T-helper 9 cell (primary cell): ENCODE data around the gene MLXIPL.
"Not testable (repeated sequence)": the region's sequence is repeated elsewhere in the genome, so short reads cannot be mapped to it uniquely, and the experiment has no call there.

Experiments used
- DNase-seq: peaks from one replicate; pipeline ENCODE4 v3.0.0-alpha.2; 2020

Gene MLXIPL

DNA sequence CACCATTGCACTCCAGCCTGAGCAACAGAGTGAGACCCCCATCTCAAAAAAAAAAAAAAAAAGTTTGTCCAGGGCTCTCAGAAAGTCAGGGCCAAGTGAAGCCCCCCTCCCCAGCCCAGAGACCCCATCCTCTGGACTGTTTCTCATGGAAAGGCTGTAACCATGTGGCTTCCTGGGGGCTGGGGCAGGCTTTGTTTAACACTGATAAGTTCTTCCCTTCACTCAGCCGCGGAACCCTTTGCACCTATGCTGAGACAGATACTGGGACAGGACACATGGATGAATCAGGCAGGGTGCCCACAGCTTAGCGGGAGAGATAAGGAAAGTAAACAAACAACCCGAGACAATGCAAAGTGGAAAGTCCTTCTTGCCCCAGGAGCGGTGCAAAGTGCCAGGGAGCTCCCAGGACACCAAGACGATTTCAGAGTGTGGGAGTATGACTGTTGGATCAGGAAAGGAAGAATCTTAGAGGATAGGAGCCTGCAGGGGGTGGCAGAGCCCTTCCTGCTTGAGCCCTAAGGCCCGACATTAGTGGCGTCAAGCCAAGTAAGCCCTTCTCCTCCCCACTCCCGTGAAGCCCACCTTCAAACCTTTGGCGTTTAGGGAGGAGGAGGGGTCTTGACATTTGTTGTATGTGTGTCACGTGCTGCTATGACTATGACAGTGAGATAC, 11.6 kb downstream of the MLXIPL start:
- no peak for DNase-seq

DNA sequence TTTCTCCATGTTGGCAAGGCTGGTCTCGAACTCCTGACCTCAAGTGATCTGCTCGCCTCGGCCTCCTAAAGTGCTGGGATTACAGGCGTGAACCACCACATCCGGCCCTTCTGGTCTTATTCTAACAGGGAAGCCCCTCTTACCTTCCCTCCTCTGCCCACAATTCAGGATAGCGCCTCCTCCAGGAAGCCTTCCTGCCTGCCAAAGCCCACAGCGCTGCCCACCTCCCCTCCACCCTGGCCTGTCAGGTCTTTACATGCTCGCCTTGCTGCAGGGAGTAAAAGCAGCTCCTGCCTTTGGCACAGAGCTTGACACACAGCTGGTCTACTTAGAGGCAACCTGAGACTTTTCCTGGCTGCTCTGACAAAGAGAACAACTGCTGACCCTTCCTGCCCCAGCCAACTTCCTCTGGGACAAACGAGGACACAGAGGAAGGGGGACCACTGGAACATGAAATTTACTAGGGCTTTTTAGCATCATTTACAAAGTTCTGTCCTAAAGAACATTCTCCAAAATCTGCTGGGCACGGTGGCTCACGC, 13.2 kb downstream of the MLXIPL start:
- no peak for DNase-seq

DNA sequence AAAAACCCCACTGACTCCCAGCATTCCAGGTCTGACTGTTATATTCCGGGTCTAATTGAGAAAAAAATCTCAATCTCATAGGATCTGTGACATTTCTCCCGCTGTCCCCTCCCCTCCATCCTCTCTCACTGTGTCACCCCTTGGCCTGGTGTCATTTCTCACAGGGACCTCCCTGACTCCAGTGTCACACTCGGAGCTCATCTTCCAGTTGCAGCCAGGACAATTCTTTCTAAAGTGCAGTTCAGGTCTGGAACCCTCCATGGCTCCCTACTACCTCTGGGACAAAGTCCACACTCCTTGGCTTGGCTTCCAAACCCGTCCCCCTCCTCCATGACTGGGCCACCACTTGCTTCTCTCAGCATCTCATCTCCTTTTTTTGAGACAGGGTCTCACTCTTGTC, 14.2 kb downstream of the MLXIPL start:
- no peak for DNase-seq

DNA sequence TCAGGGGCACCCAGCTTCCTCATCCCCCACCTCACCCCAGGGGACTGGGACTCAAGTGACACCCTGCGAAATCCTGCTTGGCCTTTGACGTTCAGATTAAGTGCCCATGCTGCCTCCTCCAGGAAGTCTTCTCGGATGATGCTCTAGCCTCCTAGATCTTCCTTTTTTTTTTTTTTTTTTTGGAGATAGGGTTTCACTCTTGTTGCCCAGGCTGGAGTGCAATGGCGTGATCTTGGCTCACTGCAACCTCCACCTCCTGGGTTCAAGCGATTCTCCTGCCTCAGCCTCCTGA, 16.7 kb downstream of the MLXIPL start:
- not testable (repeated sequence) for DNase-seq

DNA sequence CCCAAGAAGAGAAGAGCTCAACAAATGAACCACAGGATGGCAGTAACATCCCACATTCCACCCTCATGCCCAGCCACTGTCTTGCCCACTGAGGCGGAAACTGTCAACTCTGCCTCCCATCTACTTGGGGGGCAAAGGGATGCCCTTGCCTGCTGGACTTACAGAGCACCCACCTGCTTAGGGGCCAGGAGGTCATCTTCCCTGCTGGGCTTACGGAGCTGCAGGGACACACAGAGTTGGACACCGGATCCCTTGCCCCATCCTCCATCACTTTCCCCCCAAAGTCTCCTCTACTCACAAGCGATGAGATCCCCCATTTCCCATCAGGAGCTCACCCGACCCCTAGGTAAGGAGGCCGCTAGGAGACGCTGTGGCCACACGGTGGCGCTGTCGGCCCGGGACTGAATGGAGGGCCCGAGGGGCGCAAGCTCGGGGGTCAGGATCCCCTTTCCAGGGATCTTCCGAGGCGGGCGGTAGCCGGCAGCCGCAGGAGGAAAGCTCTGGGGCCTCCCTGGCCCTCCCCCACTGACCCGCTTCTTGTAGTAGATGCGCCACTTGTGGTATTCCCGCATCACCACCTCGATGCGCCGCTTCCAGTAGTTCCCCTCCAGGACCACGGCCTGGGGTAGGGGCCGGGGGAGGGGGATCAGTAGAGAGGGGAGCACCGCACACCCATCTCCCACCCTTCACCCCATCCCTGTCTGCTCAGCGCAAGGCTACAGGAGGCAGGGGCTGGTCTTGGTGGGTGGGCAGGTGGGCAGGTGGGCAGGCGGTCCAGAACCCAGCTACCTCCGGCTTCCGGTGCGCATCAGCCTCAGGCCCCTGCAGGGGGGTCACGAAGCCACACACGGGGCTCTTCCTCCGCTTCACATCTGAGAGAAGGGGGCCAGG, 17.3 kb downstream of the MLXIPL start:
- peak; percentile 73 for DNase-seq

DNA sequence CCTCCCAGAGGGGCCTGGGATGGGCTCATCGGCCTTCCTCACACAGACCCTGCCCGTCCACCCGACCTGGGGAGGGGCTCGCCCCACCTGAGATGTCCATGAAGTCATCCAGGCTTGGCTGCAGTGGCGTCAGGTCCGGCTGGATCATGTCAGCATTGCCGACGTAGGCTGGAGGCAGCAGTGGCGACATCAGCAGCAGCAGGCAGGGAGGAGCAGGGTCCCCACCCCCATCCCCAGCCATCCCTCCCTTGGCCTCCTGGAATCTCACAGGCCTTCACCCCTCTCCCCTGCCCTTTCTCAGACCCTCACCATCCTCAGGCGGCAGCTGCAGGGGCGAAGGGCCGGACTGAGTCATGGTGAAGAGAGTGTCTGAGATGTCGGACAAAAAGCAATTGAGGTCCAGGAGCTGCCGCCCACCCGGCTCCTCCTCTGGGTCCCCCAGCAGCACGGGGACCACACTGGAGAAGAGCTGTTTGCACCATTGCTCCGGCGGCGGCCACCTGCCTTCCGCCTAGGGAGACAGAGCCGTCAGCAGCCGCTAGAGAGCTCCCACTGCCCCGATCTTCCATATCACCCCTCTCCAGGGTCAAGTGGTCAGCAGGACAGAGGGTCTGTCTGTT, 18.6 kb downstream of the MLXIPL start:
- DNase-seq = no peak

DNA sequence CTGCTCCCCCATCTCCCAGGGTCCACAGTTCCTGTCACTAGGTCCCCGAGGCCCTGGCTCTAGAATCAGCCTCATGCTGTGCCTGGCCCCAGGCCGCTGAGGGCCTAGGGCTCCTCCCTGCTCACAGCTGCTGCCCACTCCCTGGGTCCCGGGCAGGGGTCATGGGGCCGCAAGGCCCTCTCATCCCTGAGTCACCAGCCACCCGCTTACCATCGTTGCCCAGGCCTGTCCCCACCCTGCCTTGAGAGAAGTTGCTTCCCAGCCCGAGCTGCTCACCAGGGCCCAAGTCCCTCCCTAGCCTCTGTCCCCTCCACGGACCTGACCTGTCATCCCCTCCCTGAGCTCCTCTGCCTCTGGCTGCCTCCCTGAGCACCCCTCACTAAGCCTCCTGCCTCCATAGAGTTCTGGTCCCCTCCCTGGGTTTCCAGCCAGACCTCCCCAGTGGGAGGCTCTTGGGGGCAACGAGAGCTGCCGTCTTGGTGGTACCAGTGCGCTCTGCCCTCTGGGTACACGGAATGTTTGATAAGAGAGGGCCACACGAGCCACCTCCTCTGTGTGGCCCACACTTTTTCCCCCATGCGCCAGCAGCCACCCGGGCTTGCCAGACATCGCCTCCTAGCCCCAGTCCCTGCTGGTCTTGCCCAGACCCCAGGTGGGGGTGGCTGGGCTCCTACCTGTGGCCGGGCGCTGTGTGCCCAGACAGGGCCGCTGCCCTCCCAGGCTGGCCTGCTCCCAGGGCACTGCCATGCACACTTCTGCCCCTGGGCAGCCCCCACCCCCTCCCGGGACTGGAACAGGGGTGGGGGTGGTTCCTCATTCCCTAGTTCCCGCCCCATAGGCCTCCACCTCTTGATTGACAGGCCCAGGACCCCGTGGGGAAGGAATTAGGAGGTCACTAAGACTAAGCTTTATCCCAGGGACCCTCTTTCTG, 21.3 kb downstream of the MLXIPL start:
- no peak for DNase-seq

DNA sequence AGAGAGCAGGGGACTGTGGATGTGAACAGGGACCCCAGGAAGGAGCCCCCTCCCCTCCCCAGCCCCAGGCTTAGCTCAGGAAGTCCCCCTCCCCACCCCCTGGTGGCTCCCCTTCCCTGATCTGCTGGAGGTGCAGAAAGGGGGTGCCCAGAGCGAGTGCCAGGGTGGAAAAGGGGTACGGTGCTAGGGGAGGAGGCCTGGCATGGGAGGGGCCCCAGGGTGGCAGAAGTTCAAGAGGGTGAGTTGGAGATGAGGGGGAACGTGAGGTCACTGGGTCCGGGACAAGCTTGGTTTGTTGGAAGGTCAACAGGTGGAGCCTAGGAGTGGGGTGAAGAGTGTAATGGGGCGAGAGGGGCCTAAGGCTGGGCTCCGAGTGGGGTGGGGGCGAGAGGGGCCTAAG, 24.4 kb downstream of the MLXIPL start:
- DNase-seq = no peak

DNA sequence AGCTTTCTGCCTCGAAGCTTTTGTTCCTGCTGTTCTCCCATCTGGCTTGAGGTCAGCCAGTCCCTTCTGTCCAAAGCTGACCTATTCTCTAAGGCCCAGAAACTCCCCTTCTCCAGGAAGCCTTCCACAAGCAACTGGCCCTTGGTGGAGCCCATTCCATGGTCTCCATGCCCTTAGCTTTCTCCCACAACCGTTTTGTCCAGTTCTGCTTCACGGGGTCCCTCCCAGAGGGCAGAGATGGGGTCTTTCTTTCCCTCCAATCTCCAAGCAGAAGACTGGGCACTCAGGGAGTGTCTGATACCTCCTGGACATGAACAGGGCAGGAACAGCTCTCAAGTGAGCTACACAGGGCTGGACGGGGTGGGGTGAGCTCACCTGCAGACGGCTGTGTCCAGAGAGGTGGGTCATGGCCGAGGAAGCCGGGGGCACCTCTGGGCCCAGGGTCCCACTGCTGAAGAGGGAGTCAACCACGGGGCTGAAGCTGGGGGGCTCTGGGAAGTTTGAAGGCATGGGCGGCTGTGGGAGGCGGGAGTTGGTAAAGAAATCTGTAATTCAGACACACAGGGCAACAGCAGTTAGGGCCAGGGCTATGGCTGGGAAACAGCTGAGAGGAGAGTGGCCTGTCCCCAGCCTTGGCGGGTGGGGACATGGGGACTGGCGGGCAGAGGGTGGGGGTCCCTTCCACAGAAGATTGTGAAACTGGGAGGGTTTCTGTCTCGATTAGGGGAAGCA, 25.0 kb downstream of the MLXIPL start:
- DNase-seq = no peak

DNA sequence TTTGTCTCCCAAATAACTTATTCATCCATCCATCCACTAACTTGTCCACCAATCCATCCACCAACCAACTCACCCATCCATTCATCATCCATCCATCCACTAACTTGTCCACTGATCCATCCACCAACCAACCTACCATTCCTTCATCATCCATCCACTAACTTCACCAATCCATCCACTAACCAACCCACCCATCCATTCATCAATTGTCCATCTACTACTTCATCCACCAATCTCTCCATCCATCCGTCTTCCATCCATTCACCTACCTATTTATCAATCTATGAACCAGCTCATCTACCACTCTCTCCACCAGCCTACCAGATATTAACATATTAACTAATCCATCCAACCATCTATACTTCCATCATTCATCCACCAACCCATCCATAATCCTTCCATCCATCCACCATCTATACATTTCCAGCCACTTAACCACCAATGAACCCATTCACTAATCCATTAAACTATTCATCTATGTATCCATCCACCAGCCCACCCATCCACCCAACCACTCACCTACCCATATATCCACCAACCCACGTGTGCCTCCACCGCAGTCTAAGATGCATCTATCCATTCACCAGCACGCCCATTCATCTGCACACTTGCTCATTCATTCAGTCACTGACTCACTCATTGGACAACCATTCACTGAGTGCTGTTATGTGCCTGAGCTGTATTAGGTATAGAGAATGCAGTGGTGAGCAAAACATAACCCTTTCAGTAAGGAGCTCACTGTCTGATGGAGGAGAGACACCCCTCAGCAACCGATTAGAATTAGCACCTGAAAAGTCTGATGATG, 26.1 kb downstream of the MLXIPL start:
- no peak for DNase-seq

DNA sequence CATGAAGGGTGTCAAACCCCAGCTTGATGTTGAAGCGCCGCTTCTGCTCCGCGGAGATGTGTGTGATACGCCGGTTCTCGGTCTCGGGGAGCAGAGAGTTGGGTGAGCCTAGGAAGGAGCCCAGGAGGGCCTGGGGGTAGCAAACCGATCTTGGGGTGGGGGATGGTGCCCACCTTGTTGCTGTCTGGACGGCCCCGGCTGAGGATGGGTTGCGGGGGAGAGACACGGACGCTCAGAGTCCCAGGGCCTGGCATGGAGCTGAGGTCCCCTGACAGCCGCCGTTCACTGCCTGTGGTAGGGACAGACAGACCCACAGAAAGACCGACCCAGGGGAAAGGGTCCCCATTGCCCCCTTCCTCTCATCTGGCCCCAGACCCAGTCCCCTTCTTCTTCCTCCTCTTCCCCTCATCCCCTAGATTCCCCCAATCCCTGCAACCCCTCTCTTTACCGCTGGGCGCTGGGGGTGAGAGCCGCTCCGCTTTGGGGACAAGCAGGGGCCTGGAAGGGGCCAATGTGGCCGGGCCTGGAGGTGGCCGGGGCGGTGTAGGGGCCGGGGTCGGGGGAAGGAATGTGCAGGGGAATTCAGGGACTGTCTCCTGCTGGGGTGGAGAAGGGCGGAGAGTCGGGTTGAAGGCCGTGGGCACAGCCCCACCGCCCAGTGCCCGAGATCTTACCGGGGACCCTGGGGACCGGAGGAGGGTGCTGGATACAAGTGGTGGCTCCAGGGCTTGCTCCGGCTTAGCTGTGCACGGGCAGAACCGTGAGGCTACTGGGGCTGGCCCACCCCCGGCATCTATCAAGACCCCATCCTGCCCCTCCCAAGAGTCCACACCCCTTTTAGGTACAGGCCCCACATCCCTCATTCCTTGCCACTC, 27.9 kb downstream of the MLXIPL start:
- no peak for DNase-seq

DNA sequence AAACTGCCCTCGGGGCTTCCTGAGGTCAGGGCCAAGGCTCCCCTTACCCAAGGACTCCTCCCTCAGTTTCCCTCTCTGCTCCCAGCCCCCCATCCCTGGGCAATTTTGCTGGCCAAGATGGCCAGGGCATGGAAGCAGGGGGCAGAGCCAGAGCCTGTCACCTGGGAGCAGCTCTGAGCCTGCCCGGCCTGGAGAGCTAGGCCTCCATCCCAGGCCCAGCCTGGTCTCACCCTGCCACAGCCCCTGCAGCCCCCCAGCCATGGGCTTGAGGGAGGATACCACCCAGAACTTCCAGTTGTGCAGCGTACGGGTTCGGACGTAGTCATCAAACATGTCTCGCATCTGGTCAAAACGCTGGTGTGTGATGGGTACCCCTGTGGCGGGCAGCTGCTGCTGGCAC, 29.0 kb downstream of the MLXIPL start:
- no peak for DNase-seq

DNA sequence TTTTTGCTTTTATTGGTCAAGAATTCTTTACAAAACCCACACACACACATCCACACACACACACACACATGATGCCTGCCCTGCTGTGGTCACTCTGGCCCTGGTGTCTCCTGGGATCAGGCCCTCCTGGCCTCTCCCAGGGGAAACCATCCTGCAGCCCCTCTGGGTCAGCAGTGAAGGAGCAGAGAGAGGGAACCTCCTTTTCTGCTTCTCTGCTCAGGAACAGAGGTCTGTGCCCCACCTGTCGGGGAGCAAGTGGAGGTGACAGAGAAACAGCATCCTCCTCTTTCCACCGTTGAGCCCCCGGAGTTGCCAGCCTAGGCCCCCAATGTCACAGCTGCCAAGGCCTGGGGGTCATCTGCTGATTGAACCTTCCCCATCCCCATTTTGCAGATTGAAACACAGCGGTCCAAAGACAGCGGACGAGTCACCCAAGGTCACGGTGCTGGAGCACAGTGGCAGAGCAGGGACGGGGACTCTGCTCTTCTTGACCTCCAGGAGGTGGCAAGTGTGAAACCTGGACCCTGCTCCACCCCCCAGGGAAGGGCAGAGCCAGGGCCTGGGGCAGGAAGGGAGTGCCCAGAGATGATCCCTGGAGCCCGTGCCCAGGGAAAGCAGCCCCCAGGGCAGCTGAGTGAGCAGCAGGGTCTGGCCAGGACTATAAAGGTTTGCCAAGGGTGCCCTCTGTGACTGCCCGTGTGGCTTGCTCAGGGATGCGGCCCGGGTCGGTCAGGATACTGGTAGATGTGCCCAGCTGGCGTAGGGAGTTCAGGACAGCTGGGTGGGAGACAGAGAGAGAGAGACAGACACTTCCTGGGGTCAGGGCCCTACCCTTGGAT, 30.9 kb downstream of the MLXIPL start:
- no peak for DNase-seq

DNA sequence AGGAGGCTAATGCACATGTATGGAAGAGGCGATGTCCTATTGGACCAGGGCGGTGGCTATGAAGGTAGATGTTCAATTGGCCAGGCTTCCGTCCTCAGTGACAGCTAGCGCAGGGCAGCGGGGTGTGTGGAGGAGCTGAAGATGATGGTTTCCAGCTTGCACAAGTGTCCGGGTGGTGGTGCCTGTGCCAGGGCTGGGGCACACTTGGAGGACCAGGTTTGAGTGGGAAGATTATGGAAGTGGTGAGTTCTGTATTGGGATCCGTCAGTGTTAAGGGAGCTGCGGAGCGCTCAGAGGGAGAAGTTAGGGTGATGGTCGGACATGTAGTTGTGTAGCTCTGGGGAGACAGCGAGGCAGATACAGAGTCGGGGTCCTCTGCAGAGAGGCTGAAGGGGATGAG, 37.4 kb downstream of the MLXIPL start:
- no peak for DNase-seq

DNA sequence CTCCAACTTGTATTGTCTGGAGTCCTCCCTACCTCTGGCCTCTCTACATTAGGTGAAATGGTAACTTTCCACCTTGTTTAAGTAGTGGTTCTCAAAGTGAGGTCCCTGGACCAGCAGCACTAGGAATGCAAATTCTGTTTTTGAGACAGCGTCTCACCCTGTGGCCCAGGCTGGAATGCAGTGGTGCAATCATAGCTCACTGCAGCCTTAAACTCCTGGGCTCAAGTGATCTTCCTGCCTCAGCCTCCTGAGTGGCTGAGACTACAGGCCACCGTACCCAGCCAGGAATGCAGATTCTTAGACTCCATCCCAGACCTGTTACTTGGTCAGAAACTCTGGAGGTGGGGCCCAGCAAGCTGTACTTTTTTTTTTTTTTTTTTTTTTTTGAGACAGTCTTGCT, 39.1 kb downstream of the MLXIPL start:
- DNase-seq = no peak

DNA sequence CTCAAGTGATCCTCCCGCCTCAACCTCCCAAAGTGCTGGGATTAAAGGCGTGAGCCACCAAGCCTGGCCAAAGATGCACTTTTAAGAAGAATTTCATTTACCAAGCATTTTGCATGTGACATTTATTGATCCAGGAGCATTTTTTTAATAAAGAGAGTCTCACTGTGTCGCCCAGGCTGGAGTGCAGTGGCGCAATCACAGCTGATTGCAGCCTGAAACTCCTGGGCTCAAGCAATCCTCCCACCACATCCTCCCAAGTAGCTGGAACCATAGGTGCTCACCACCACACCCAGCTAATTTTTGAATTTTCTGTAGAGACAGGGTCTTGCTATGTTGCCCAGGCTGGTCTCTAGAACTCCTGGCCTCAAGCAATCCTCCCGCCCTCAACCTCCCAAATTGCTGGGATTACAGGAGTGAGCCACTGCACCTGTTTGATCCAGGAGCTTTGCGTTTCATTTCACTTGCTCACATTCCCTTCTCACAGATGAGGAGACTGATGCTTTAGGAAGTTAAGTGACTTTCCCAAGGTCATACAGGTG, 41.6 kb downstream of the MLXIPL start:
- no peak for DNase-seq

DNA sequence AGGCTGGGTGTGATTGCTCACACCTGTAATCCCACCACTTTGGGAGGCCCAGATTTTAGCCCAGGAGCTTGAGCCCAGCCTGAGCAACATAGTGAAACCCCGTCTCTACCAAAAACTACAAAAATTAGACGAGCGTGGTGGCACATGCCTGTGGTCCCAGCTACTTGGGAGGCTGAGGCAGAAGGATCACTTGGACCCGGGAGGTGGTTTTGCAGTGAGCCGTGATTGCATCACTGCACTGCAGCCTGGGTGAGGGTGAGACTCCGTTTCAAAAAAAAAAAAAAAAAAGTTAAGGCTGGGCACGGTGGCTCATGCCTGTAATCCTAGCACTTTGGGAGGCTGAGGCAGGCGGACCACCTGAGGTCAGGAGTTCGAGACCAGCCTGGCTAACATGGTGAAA, 43.3 kb downstream of the MLXIPL start:
- DNase-seq = not testable (repeated sequence)

DNA sequence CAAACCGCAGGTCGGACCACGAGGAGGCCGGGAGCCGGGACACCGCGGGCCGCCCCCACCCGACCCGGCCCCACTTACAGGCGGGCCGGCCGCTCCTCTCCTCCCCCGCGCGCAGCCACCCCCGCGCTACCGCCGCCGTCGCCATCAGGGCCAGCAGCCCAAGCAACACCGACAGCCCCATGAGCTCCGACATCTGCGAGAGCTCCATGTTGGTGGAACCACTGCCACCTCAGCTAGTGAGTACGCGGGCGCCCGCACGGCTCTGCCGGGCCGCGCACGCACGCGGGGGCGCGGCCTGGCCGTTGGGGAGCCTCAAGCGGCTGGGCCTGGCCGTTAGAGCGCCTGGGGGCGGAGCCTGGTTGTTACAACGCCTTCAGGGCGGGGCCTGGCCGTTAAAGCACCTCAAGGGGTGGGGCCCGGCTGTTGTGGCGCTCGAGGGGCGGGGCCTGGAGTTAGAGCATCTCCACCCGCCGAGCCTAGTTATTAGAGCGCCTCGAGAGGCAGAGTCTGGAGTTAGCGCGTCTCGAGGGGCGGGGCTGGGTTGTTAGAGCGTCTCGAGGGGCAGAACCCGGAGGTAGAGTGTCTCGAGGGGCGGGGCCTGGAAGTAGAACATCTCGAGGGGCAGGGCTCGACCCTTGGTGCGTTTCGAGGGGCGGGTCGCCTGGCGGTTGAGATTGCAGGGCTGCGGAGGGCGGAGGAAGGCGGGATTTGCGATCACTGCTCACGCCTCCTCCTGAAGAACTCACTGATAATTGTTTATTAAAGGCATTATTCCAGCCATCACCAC, 45.8 kb downstream of the MLXIPL start, which contains the start of gene TBL2:
TSS of gene TBL2 (minus strand) at position 238 of the 787 bp plus-strand sequence. CDS start at position 208, 30 bp downstream.
- DNase-seq = peak; percentile 98
